ENCODE results near the gene OLFML2B. TPM values are rescaled to one million over a fixed set of nuclear protein-coding genes. Genes with fewer than 3 reads are reported as not detected.

Gene OLFML2B
- total RNA-seq, 2 experiments from 2014 or later, result not detected

- no peak for TF ChIP-seq CTCF (IDR thresholded peaks at IDR 0.05)
- ChIA-PET CTCF (no interaction called here), POLR2A (no interaction called here)
- intact Hi-C loops (cut with micrococcal nuclease), result no loop called here
- Mint-ChIP-seq H3K36me3 (ENCODE audit: low read depth) (no peaks in the 10 kb centered on the region), H3K9me3 (peaks cover 8% of the 10 kb centered on the region), H3K27ac (no peak overlapping the region), H3K27me3 (peaks cover 2% of the 10 kb centered on the region), H3K4me3 (no peak overlapping the region), H3K4me1 (ENCODE audit: low read depth) (no peaks in the 10 kb centered on the region)
- DNase-seq (no peak), ATAC-seq (no peak)
Measured at GRCh38 chr1:161987872-161988271, 35.8 kb downstream of the OLFML2B start.

- Mint-ChIP-seq H3K4me3 (no peak overlapping the region), H3K4me1 (ENCODE audit: low read depth) (no peaks in the 10 kb centered on the region), H3K36me3 (ENCODE audit: low read depth) (no peaks in the 10 kb centered on the region), H3K27me3 (peaks cover 2% of the 10 kb centered on the region), H3K27ac (no peak overlapping the region), H3K9me3 (peaks cover 8% of the 10 kb centered on the region)
- ATAC-seq (no peak), DNase-seq (no peak)
- no peak for TF ChIP-seq CTCF (IDR thresholded peaks at IDR 0.05)
- ChIA-PET POLR2A (no interaction called here), CTCF (no interaction called here)
- intact Hi-C loops (cut with micrococcal nuclease), result no loop called here
Measured at GRCh38 chr1:161987303-161987702, 36.4 kb downstream of the OLFML2B start.

GRCh38 chr1:161986328-161986727, 37.3 kb downstream of the OLFML2B start:
- ChIA-PET CTCF (interaction anchor here (1.4 kb wide), 1 partner anchor 63 kb away, joined by 3 read pairs; no protein-coding TSS in a partner anchor), POLR2A (interaction anchor here (1.1 kb wide), 1 partner anchor 143 kb away, joined by 3 read pairs; no protein-coding TSS in a partner anchor)
- Mint-ChIP-seq H3K9me3 (peaks cover 8% of the 10 kb centered on the region), H3K27me3 (peaks cover 2% of the 10 kb centered on the region), H3K36me3 (ENCODE audit: low read depth) (no peaks in the 10 kb centered on the region), H3K4me1 (ENCODE audit: low read depth) (no peaks in the 10 kb centered on the region), H3K4me3 (no peak overlapping the region), H3K27ac (no peak overlapping the region)
- TF ChIP-seq CTCF (IDR thresholded peaks at IDR 0.05), result no peak
- DNase-seq (no peak), ATAC-seq (no peak)
- intact Hi-C loops (cut with micrococcal nuclease), result no loop called here

GRCh38 chr1:161985301-161985822, 38.3 kb downstream of the OLFML2B start:
- Mint-ChIP-seq H3K36me3 (ENCODE audit: low read depth) (no peaks in the 10 kb centered on the region), H3K9me3 (peaks cover 7% of the 10 kb centered on the region), H3K27me3 (peaks cover 2% of the 10 kb centered on the region), H3K4me3 (no peak overlapping the region), H3K27ac (no peak overlapping the region), H3K4me1 (ENCODE audit: low read depth) (no peaks in the 10 kb centered on the region)
- CTCF ChIA-PET, result interaction anchor here (1.4 to 1.6 kb wide), 2 partner anchors 64 to 193 kb away, joined by 3 to 4 read pairs; no protein-coding TSS in a partner anchor
- ATAC-seq (no peak), DNase-seq (no peak)
- intact Hi-C loops (cut with micrococcal nuclease), result no loop called here
- POLR2A ChIA-PET, result no interaction called here
- TF ChIP-seq CTCF (IDR thresholded peaks at IDR 0.05), result no peak

- CTCF ChIA-PET, result no interaction called here
- no peak for TF ChIP-seq CTCF (IDR thresholded peaks at IDR 0.05)
- intact Hi-C loops (cut with micrococcal nuclease), result no loop called here
- no peak overlapping the region for H3K27ac Mint-ChIP-seq
- no peaks in the 10 kb centered on the region for H3K36me3 Mint-ChIP-seq (ENCODE audit: low read depth)
- H3K4me1 Mint-ChIP-seq (ENCODE audit: low read depth), result no peaks in the 10 kb centered on the region
- ATAC-seq (no peak), DNase-seq (no peak)
- no peak overlapping the region for H3K4me3 Mint-ChIP-seq
- H3K27me3 Mint-ChIP-seq, result no peaks in the 10 kb centered on the region
- H3K9me3 Mint-ChIP-seq, result peaks cover 7% of the 10 kb centered on the region
- POLR2A ChIA-PET, result interaction anchor here (0.8 kb wide), 1 partner anchor 11 kb away, joined by 3 read pairs; no protein-coding TSS in a partner anchor
Measured at GRCh38 chr1:161983725-161984124, 39.9 kb downstream of the OLFML2B start.

All from activated CD8-positive, alpha-beta T cell treated with anti-CD3 and anti-CD28 coated beads for 36 hours (primary cell).